Activated T-helper 17 cell treated with anti-CD3 and anti-CD28 coated beads, Interleukin-2, amount 50 U/mL, for 72 hours (primary cell): Measurements from ENCODE around the gene FBLN5. TPM values are rescaled to one million over a fixed set of nuclear protein-coding genes. Genes with fewer than 3 reads are reported as not detected.

ENCODE experiments used
- ATAC-seq: fragments of 150-1000 bp; cut with Tn5 transposase; replicated peaks from 2 replicates; pipeline ENCODE4 v1.10.0; 2021; ENCODE audit warnings: mild to moderate bottlenecking, moderate library complexity
- H3K27ac Mint-ChIP-seq: one replicate; pipeline ENCODE4 v1.8.0; 2022; ENCODE audit warnings: mixed read lengths
- H3K27me3 Mint-ChIP-seq: one replicate; pipeline ENCODE4 v1.8.0; 2022; ENCODE audit warnings: mixed read lengths
- H3K36me3 Mint-ChIP-seq: one replicate; pipeline ENCODE4 v1.8.0; 2022; ENCODE audit warnings: low read depth, mild to moderate bottlenecking, mixed read lengths
- H3K4me1 Mint-ChIP-seq: one replicate; pipeline ENCODE4 v1.8.0; 2022; ENCODE audit warnings: mixed read lengths
- H3K4me3 Mint-ChIP-seq: one replicate; pipeline ENCODE4 v1.8.0; 2022; ENCODE audit warnings: mild to moderate bottlenecking, mixed read lengths
- H3K9me3 Mint-ChIP-seq: one replicate; pipeline ENCODE4 v1.8.0; 2022; ENCODE audit warnings: mixed read lengths
- total RNA-seq, 2 donors: library from RNA; stranded (reverse); gene quantifications; one replicate each; pipeline ENCODE4 v1.2.3, GENCODE V29; 2022

The FBLN5 gene
- total RNA-seq, 2 donors from 2014 or later, result 1.4 to 7.6 TPM

GRCh38 chr14:91961297-91962220 lies 14.1 kb upstream of the FBLN5 start:
- Mint-ChIP-seq H3K4me3 (peak overlapping the region; percentile 39), H3K9me3 (no peaks in the 10 kb centered on the region), H3K36me3 (no peaks in the 10 kb centered on the region), H3K27me3 (peaks cover 6% of the 10 kb centered on the region), H3K27ac (peak overlapping the region; percentile 83), H3K4me1 (peaks cover 7% of the 10 kb centered on the region)
- peak; percentile 87 for ATAC-seq

- ATAC-seq, result no peak
- Mint-ChIP-seq H3K27me3 (peaks cover 6% of the 10 kb centered on the region), H3K4me3 (no peak overlapping the region), H3K9me3 (no peaks in the 10 kb centered on the region), H3K36me3 (no peaks in the 10 kb centered on the region), H3K27ac (no peak overlapping the region), H3K4me1 (peaks cover 7% of the 10 kb centered on the region)
Observed at GRCh38 chr14:91957876-91958313, 10.4 kb upstream of the FBLN5 start.

- Mint-ChIP-seq H3K36me3 (no peaks in the 10 kb centered on the region), H3K9me3 (no peaks in the 10 kb centered on the region), H3K4me1 (no peaks in the 10 kb centered on the region), H3K27ac (no peak overlapping the region), H3K4me3 (no peak overlapping the region), H3K27me3 (peaks cover 6% of the 10 kb centered on the region)
- no peak for ATAC-seq
Observed at GRCh38 chr14:91956616-91957015, 9.1 kb upstream of the FBLN5 start.

GRCh38 chr14:91955168-91955567 lies 7.7 kb upstream of the FBLN5 start:
- Mint-ChIP-seq H3K36me3 (no peaks in the 10 kb centered on the region), H3K27me3 (peaks cover 6% of the 10 kb centered on the region), H3K9me3 (no peaks in the 10 kb centered on the region), H3K4me3 (no peak overlapping the region), H3K27ac (no peak overlapping the region), H3K4me1 (no peaks in the 10 kb centered on the region)
- ATAC-seq, result no peak

- Mint-ChIP-seq H3K36me3 (no peaks in the 10 kb centered on the region), H3K4me1 (no peaks in the 10 kb centered on the region), H3K27me3 (peaks cover 6% of the 10 kb centered on the region), H3K4me3 (no peak overlapping the region), H3K27ac (no peak overlapping the region), H3K9me3 (no peaks in the 10 kb centered on the region)
- no peak for ATAC-seq
Observed at GRCh38 chr14:91953170-91953985, 5.9 kb upstream of the FBLN5 start.

- Mint-ChIP-seq H3K4me3 (peak overlapping the region; percentile 83), H3K36me3 (no peaks in the 10 kb centered on the region), H3K27me3 (peaks cover 24% of the 10 kb centered on the region), H3K9me3 (no peaks in the 10 kb centered on the region), H3K27ac (no peak overlapping the region), H3K4me1 (peaks cover 5% of the 10 kb centered on the region)
- ATAC-seq, result peak; percentile 38
Observed at GRCh38 chr14:91946622-91947474, 646 bp downstream of the FBLN5 start.

- Mint-ChIP-seq H3K4me1 (peaks cover 5% of the 10 kb centered on the region), H3K27ac (no peak overlapping the region), H3K36me3 (no peaks in the 10 kb centered on the region), H3K27me3 (peaks cover 24% of the 10 kb centered on the region), H3K4me3 (peak overlapping the region; percentile 83), H3K9me3 (no peaks in the 10 kb centered on the region)
- no peak for ATAC-seq
Observed at GRCh38 chr14:91945751-91946621, 1.5 kb downstream of the FBLN5 start.

GRCh38 chr14:91942946-91943345 lies 4.5 kb downstream of the FBLN5 start:
- no peaks in the 10 kb centered on the region for H3K9me3 Mint-ChIP-seq
- H3K4me3 Mint-ChIP-seq, result no peak overlapping the region
- peaks cover 5% of the 10 kb centered on the region for H3K4me1 Mint-ChIP-seq
- peaks cover 20% of the 10 kb centered on the region for H3K27me3 Mint-ChIP-seq
- ATAC-seq, result no peak
- no peaks in the 10 kb centered on the region for H3K36me3 Mint-ChIP-seq
- no peak overlapping the region for H3K27ac Mint-ChIP-seq

GRCh38 chr14:91942128-91942527 lies 5.4 kb downstream of the FBLN5 start:
- no peaks in the 10 kb centered on the region for H3K36me3 Mint-ChIP-seq
- H3K27ac Mint-ChIP-seq, result no peak overlapping the region
- H3K4me3 Mint-ChIP-seq, result no peak overlapping the region
- H3K4me1 Mint-ChIP-seq, result peaks cover 4% of the 10 kb centered on the region
- no peak for ATAC-seq
- H3K9me3 Mint-ChIP-seq, result no peaks in the 10 kb centered on the region
- peaks cover 19% of the 10 kb centered on the region for H3K27me3 Mint-ChIP-seq

GRCh38 chr14:91940209-91940608 lies 7.3 kb downstream of the FBLN5 start:
- H3K4me1 Mint-ChIP-seq, result no peaks in the 10 kb centered on the region
- no peaks in the 10 kb centered on the region for H3K36me3 Mint-ChIP-seq
- H3K4me3 Mint-ChIP-seq, result no peak overlapping the region
- peaks cover 10% of the 10 kb centered on the region for H3K27me3 Mint-ChIP-seq
- no peaks in the 10 kb centered on the region for H3K9me3 Mint-ChIP-seq
- no peak for ATAC-seq
- H3K27ac Mint-ChIP-seq, result no peak overlapping the region

- H3K27ac Mint-ChIP-seq, result no peak overlapping the region
- no peaks in the 10 kb centered on the region for H3K27me3 Mint-ChIP-seq
- H3K36me3 Mint-ChIP-seq, result no peaks in the 10 kb centered on the region
- ATAC-seq, result no peak
- H3K4me1 Mint-ChIP-seq, result no peaks in the 10 kb centered on the region
- no peak overlapping the region for H3K4me3 Mint-ChIP-seq
- no peaks in the 10 kb centered on the region for H3K9me3 Mint-ChIP-seq
Observed at GRCh38 chr14:91935586-91935985, 11.9 kb downstream of the FBLN5 start.

- Mint-ChIP-seq H3K9me3 (no peaks in the 10 kb centered on the region), H3K4me3 (no peak overlapping the region), H3K4me1 (no peaks in the 10 kb centered on the region), H3K27ac (no peak overlapping the region), H3K36me3 (no peaks in the 10 kb centered on the region), H3K27me3 (no peaks in the 10 kb centered on the region)
- ATAC-seq, result no peak
Observed at GRCh38 chr14:91934554-91935285, 12.8 kb downstream of the FBLN5 start.
